ENCODE measurements around the gene RHOH.

DNA sequence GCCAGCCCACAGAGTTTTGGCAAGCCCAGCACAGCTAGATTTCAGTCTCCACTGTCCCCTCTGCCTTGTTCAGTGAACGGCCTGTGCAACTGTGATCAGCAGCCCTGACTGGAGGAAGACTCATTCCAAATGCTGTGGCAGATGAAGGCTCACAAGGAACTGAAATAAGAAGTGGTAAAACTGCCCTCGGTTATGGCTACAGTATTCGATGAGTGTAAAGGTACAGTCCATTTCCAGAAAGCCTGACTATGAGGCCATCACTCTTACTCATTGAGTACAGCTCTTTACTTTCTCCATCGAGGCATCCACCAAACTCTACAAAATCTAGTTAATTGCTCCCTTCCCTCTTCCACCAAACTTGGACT, 69.1 kb downstream of the RHOH start:
- no peak for TF ChIP-seq POLR2AphosphoS5 (IDR thresholded peaks at IDR 0.05)
- TF ChIP-seq, protein P1, sequence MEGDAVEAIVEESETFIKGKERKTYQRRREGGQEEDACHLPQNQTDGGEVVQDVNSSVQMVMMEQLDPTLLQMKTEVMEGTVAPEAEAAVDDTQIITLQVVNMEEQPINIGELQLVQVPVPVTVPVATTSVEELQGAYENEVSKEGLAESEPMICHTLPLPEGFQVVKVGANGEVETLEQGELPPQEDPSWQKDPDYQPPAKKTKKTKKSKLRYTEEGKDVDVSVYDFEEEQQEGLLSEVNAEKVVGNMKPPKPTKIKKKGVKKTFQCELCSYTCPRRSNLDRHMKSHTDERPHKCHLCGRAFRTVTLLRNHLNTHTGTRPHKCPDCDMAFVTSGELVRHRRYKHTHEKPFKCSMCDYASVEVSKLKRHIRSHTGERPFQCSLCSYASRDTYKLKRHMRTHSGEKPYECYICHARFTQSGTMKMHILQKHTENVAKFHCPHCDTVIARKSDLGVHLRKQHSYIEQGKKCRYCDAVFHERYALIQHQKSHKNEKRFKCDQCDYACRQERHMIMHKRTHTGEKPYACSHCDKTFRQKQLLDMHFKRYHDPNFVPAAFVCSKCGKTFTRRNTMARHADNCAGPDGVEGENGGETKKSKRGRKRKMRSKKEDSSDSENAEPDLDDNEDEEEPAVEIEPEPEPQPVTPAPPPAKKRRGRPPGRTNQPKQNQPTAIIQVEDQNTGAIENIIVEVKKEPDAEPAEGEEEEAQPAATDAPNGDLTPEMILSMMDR (IDR thresholded peaks at IDR 0.05), result no peak

Measured in suprapubic skin (tissue), 3 donors.